D721Med (cell line): Measurements from ENCODE around the gene CYFIP1.

Experiments
- DNase-seq: peaks from one replicate; pipeline ENCODE4 v3.0.0; 2011; ENCODE audit warnings: low spot score; ENCODE audit not compliant: insufficient read length
- FAIRE-seq: peaks from 2 replicates; lab custom pipeline; 2011; peaks lifted over from hg19 to GRCh38; lab: Jason Lieb, UNC
- TF ChIP-seq, protein P1 (sequence below): IDR thresholded peaks from 2 replicates; pipeline ENCODE4 v1.5.1; 2012; ENCODE audit warnings: mild to moderate bottlenecking, control low read depth; ENCODE audit not compliant: insufficient read depth; ENCODE audit errors: missing control alignments

Gene CYFIP1

DNA sequence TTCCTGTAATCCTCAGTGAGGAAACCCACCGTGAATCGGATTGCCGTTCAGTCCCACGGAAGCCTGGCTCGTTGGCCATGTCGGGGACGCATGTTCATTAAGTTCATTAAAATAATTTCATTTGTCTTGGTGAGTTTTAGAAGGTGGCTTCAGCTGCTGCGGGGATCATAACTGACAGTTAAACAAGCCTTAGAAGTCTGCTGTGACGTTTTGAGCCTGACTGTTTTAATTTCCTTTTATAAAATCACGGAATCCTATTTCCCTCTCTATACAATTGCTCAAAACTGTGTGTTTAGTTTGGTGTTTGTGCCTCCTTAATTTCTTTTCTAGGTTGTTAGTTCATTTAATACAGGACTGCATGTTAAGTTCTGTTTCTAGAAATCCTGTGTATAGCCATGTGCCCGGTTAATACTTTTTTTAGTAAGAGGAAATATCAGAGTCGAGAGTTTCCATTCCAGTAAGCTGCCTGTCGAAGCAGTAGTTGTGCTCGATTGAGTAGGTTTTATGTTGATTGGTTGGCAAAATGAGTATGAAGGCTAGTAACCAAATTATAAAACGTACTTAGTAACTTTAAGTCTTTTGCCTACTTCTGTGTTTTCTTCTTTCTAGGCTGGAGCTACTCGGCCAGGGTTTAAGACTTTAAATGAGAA, 141.0 kb downstream of the CYFIP1 start:
- FAIRE-seq (no peak), DNase-seq (no peak)
- TF ChIP-seq, protein P1, sequence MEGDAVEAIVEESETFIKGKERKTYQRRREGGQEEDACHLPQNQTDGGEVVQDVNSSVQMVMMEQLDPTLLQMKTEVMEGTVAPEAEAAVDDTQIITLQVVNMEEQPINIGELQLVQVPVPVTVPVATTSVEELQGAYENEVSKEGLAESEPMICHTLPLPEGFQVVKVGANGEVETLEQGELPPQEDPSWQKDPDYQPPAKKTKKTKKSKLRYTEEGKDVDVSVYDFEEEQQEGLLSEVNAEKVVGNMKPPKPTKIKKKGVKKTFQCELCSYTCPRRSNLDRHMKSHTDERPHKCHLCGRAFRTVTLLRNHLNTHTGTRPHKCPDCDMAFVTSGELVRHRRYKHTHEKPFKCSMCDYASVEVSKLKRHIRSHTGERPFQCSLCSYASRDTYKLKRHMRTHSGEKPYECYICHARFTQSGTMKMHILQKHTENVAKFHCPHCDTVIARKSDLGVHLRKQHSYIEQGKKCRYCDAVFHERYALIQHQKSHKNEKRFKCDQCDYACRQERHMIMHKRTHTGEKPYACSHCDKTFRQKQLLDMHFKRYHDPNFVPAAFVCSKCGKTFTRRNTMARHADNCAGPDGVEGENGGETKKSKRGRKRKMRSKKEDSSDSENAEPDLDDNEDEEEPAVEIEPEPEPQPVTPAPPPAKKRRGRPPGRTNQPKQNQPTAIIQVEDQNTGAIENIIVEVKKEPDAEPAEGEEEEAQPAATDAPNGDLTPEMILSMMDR, result no peak

DNA sequence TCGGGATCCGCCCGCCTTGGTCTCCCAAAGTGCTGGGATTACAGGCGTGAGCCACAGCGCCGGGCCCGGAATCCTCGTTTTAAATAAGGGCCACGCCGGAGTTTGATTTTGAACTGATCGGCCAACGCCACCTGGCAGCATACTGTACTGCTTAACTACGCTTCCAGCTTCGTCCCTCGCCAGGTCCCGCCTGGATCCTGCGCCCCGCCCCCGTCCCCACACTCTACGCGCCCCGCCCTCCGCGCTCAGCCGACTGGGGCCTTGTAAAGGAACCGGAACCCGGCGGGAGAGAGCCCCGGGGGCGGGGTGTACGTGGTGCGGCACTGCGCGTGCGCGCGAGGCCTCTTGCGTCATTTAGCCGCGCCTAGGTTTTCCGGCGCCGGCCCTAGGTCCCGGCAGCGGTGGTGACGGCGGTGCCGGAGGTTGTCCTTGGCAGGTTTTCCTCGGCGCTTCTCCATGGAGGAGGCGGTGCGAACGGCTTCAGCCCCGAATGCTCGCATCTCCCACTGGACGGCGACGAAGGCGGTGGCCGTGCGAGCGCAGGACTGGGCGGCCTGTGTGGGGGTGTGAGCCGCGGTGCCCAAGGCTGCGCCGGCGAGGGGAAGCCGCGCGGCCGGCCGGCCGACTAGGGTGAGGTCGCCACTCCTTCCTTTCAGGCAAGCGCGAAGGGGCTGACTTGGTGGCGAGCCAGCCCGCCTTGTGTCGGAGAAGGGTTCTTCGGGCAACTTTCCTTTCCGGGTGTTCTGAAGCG, 141.7 kb downstream of the CYFIP1 start, which contains the start of gene NIPA2:
NIPA2 (plus strand) TSS at position 375 of the 751 bp plus-strand sequence. CDS start 13,066 bp downstream, outside the sequence.
- no peak for FAIRE-seq
- TF ChIP-seq, protein P1, result no peak
- peak; percentile 71 for DNase-seq

DNA sequence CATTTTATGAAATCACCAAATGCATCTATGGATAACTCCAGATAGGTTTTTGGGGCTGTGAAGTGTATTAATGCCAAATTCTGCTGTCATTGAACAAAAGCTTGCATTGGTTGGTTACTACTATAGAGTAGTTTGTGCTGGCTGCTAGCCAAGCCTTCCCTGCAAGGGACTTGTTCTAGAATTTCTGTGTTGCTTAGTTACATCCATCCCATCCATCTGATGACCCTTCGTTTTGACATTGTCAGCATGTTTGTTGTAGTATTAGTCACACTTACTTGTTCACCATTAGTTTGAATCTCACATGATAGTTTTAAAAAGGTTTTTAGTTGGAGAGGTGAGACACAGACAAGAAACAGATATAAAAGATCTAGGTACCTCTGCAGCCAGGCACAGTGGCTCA, 148.7 kb downstream of the CYFIP1 start:
- no peak for DNase-seq
- TF ChIP-seq, protein P1, result no peak
- no peak for FAIRE-seq

DNA sequence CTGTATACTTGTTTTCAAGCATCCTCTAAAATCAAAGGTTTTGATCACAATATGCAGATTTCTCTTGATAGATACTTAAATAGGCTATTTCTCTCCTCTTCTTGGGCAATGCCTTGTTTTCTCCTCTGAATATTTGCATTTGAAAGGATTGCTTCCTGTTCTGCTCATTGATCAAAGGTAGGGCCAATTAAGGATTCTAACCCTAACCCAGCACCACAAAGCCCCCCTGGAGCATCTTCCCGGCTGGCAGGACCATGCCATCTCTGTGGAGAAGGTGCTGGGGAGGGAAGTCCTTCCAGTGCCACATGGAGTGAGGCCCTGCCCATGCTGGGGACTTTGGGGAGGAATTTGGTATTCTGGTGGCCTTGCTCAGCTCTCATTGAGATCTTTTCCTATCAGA, 153.0 kb downstream of the CYFIP1 start:
- no peak for DNase-seq
- TF ChIP-seq, protein P1, result no peak
- no peak for FAIRE-seq

DNA sequence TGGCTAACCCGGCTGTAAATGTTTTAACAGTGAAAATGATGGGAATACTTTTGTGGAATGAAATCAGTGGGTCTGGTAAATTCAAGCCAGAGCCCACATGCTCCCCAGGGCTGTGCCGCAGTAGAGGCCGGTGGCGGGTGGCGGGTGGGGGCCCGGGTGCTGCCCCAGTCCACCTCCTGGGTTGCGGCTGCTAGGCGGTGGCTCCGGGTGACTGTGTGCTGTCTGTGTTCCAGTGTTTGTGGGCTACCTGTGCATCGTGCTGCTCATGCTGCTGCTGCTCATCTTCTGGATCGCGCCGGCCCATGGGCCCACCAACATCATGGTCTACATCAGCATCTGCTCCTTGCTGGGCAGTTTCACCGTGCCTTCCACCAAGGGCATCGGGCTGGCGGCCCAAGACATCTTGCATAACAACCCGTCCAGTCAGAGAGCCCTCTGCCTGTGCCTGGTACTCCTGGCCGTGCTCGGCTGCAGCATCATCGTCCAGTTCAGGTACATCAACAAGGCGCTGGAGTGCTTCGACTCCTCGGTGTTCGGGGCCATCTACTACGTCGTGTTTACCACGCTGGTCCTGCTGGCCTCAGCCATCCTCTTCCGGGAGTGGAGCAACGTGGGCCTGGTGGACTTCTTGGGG, 156.6 kb downstream of the CYFIP1 start:
- DNase-seq (no peak), FAIRE-seq (no peak)
- TF ChIP-seq, protein P1, result no peak

DNA sequence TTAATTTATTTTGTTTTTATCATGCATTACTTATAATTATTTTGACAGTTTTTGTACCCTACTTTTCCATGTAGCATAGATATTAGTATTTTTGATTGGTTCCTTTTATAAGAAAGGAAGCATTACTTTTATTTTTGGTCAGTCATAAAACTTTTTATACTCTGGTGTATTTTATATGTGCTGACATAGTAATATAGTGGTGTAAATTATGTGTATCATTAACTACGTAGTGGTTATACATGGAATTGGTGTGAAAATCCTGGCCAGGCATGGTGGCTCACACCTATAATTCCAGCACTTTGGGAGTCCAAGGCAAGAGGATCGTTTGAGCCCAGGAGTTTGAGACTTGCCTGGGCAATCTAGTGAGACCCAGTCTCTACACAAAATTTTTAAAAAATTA, 160.5 kb downstream of the CYFIP1 start:
- TF ChIP-seq, protein P1, result no peak
- FAIRE-seq, result no peak

More for the DNA sequence above, 160.5 kb downstream of the CYFIP1 start:
- no peak for DNase-seq
